Lower lobe of right lung (tissue), 2 donors: ENCODE data around the gene HOXD9. TPM values are rescaled to one million over a fixed set of nuclear protein-coding genes. Genes with fewer than 3 reads are reported as not detected.

Experiments used
- ATAC-seq, 2 donors: fragments of 200-7000 bp; cut with Tn5 transposase; one replicate each; pipeline ENCODE4 v1.9.1; 2020 to 2022; ENCODE audit warnings: mild to moderate bottlenecking in 2 of 2, moderate library complexity in 2 of 2
- DNase-seq: peaks from one replicate; pipeline ENCODE4 v3.0.0-alpha.2; 2020
- H3K27ac ChIP-seq: fragments of 200-600 bp; one replicate; pipeline ENCODE4 v1.8.0; 2022
- H3K27me3 ChIP-seq: fragments of 200-600 bp; one replicate; pipeline ENCODE4 v1.8.0; 2022; ENCODE audit warnings: low read depth
- H3K36me3 ChIP-seq: fragments of 200-600 bp; one replicate; pipeline ENCODE4 v1.8.0; 2022; ENCODE audit warnings: mild to moderate bottlenecking
- H3K4me1 ChIP-seq: fragments of 200-600 bp; one replicate; pipeline ENCODE4 v1.8.0; 2022
- H3K4me3 ChIP-seq: fragments of 200-600 bp; one replicate; pipeline ENCODE4 v1.8.0; 2022; ENCODE audit warnings: mild to moderate bottlenecking
- H3K9me3 ChIP-seq: fragments of 200-600 bp; one replicate; pipeline ENCODE4 v1.8.0; 2022
- intact Hi-C: fragments of 100-400 bp; cut with DNase I; formaldehyde crosslinking; loops from one replicate; pipeline ENCODE4 v1.11.0; 2022
- total RNA-seq: library from RNA; stranded (reverse); fragmentation: NEBNext Ultra II Directional; extraction: Animal tissue kit (Norgen Biotek cat#: 25700); gene quantifications from one replicate; pipeline ENCODE4 v1.2.1, GENCODE V29; 2021
- TF ChIP-seq, protein P1 (sequence below): fragments of 200-600 bp; IDR thresholded peaks from one replicate; pipeline ENCODE4 v1.8.0; 2022; ENCODE audit warnings: antibody characterized with exemption, mild to moderate bottlenecking
- donor health status: DM: no; HTN: yes; CAD: no; lungs with severe emphysema.

The HOXD9 gene
- total RNA-seq, 1 donor from 2014 or later: 0.86 TPM

DNA sequence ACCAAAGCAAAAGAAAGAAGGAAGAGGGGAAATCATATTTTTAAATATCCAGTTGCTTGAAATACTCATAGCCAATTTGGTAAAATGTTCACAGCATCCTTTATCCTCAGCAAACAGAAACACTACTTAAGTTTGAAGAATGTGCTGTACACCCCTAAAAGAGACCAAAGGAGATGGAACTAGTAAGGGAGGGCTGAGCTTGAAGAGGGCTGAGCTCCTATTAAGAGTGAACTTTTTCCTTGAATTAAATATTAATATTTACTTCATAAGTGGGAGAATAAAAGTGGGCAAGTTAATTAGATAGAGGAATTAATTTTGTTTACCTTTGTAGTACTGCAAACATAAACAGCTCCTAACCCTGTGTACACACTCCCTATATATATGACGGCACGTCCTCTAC is 45.7 kb upstream of the HOXD9 start:
- peaks cover 4% of the 10 kb centered on the region for H3K4me1 ChIP-seq
- H3K4me3 ChIP-seq: no peak overlapping the region
- no peak overlapping the region for H3K27ac ChIP-seq
- no peaks in the 10 kb centered on the region for H3K9me3 ChIP-seq
- intact Hi-C loops: no loop called here
- ATAC-seq: no peak
- no peaks in the 10 kb centered on the region for H3K36me3 ChIP-seq
- TF ChIP-seq, protein P1, sequence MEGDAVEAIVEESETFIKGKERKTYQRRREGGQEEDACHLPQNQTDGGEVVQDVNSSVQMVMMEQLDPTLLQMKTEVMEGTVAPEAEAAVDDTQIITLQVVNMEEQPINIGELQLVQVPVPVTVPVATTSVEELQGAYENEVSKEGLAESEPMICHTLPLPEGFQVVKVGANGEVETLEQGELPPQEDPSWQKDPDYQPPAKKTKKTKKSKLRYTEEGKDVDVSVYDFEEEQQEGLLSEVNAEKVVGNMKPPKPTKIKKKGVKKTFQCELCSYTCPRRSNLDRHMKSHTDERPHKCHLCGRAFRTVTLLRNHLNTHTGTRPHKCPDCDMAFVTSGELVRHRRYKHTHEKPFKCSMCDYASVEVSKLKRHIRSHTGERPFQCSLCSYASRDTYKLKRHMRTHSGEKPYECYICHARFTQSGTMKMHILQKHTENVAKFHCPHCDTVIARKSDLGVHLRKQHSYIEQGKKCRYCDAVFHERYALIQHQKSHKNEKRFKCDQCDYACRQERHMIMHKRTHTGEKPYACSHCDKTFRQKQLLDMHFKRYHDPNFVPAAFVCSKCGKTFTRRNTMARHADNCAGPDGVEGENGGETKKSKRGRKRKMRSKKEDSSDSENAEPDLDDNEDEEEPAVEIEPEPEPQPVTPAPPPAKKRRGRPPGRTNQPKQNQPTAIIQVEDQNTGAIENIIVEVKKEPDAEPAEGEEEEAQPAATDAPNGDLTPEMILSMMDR: no peak
- peaks cover 97% of the 10 kb centered on the region for H3K27me3 ChIP-seq
- DNase-seq: no peak

DNA sequence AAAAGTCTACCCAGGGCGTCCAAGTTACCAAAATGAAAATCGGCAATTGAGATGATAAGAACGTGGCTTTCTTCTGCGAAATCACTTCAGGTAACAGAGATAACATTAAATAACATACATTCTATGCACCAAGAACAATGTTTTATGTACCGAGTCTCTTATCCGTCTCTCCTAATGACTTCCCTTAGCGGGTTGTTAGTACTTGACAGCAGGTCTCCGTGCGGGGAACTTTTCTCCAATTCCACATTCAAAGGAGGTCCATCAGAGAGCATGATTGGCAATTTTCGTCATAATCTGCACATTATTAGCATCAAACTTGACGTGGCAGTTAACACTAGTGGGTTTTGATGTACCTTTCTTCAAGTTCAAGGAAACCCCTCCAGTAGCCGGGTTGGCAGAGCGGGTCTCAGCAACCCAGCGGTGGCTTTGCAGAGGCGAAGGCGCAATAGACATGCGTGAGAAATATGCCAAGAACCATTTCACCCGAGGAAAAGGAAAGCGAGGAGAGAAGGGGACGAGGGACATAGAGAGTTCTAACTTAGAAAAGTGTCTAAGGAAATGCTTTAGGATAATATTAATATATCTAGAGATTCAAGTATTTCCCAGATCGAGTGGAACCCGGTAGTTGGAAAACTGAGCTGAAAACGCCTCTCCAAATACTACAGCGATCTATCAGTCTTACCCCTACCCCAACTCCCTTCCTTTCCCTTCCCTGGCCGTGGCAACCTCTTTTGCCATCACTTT is 43.8 kb upstream of the HOXD9 start:
- Histone ChIP-seq H3K36me3 (no peaks in the 10 kb centered on the region), H3K4me3 (no peak overlapping the region), H3K9me3 (no peaks in the 10 kb centered on the region), H3K27me3 (peaks cover 97% of the 10 kb centered on the region), H3K4me1 (peaks cover 13% of the 10 kb centered on the region), H3K27ac (no peak overlapping the region)
- ATAC-seq: no peak
- TF ChIP-seq, protein P1: no peak
- intact Hi-C loops: no loop called here
- DNase-seq: no peak

DNA sequence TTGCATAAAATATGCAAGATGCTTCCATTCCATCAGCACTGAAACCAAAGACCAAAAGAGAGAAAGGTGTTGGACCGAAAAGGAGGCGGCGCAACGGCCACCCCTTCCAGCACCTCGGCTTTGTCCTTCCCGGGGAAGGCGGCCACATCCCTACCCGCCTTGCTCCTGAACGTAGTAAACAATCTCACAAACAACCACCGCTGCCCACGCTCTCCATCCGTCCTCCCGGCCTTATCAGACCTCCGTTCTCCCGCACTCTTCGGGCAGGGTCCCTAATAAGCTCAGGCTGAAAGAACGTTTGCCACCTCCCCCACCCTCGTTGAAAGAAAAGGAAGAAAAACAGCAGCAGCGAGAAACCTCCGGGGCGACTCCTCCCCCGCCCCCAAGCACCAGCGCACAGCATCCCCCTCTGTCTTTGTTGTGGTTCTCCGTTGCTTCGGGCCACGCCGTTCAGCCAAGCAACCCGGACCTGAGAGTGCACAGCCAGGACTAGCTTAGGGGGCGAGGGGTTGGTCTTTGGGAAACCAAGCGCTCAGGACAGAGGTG is 43.2 kb upstream of the HOXD9 start:
- DNase-seq (no peak), ATAC-seq (no peak)
- TF ChIP-seq, protein P1: no peak
- H3K27me3 ChIP-seq: peaks cover 97% of the 10 kb centered on the region
- intact Hi-C loops: no loop called here
- peaks cover 13% of the 10 kb centered on the region for H3K4me1 ChIP-seq
- no peak overlapping the region for H3K4me3 ChIP-seq
- H3K9me3 ChIP-seq: no peaks in the 10 kb centered on the region
- no peak overlapping the region for H3K27ac ChIP-seq
- H3K36me3 ChIP-seq: no peaks in the 10 kb centered on the region

DNA sequence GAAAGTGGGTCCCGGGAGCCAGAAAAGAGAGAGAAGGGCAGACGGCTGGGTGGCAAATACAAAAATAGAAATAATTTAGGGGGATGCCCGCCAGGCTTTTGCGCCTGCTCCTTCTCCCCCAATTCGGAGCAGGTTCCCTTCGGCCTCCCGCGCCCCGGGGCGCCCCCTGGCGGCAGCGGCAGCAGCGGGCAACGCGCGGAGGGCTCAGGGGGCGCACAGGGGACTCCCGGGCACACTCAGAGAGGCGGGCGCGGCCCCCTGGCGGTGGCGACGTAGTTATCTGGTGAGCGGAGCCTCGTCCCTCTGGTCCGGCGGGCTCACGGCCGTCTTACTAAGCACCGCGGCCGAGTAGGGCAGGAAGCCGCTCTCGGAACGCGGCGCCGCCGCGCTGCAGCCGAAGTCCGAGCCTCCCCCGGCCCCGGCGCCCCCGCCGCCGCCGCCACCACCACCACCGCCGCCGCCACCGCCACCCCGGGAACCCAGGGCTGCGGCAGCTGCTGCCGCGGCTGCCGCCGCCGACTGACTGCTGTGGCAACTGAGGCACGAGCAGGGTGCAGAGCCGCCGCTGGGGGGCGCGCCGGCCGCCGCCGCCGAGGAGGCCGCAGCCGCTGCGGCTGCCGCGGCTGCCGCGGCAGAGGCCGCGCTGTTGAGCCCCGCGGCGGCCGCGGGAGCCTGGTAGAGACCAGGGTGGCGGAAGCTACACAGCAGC is 42.5 kb upstream of the HOXD9 start:
- H3K9me3 ChIP-seq: no peaks in the 10 kb centered on the region
- no peaks in the 10 kb centered on the region for H3K36me3 ChIP-seq
- intact Hi-C loops: no loop called here
- peaks cover 97% of the 10 kb centered on the region for H3K27me3 ChIP-seq
- H3K27ac ChIP-seq: no peak overlapping the region
- H3K4me3 ChIP-seq: no peak overlapping the region
- TF ChIP-seq, protein P1: peak; percentile 42
- peaks cover 13% of the 10 kb centered on the region for H3K4me1 ChIP-seq
- ATAC-seq: peak in 1 of 2 donors; percentile 31
- no peak for DNase-seq

DNA sequence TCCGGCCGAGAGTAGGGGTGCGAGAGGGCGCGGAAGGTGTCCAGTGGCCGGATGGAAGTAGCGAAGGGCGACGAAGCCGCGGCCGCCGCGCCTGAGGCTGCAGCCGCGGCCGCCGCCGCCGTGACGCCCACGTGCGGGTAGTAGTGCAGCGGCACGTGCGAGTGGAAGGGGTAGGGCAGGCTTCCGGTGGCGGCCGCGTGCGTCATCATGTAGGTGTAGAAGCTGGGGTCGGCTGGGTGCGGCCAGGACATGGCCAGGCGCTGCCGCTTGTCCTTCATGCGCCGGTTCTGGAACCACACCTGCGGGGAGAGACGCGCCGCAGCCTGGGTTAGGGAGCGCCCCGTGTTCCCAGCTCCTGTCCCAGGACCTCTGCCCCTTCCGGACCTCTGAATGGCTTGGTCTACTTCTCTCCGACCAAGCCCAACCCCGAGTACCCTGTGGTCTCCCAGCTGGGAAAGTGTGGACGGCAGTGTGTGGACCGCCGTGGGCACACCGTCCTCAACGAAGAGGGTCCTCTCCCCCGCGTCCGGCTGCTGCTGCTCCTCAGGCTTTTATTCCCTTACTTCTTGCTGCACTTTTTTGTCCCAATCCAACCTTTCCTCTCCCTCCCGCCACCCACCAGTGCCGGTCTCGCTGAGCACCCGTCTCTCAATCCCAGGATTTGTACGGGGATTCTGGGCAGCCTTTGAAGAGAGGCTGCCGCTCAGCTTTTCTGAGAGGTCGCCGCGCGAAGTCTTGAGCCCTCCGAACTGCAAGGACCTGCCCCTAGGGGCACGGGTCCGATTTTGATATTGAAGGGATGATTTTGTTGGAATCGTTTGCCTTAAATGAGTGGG is 41.8 kb upstream of the HOXD9 start:
- Histone ChIP-seq H3K4me1 (peaks cover 13% of the 10 kb centered on the region), H3K9me3 (no peaks in the 10 kb centered on the region), H3K27ac (no peak overlapping the region), H3K36me3 (no peaks in the 10 kb centered on the region), H3K27me3 (peaks cover 97% of the 10 kb centered on the region), H3K4me3 (no peak overlapping the region)
- TF ChIP-seq, protein P1: no peak
- DNase-seq (no peak), ATAC-seq (no peak)
- intact Hi-C loops: no loop called here
